B cell (primary cell): ENCODE data around the gene PTPRM. TPM values are rescaled to one million over a fixed set of nuclear protein-coding genes. Genes with fewer than 3 reads are reported as not detected.

Source experiments
- ATAC-seq: fragments of 200-7000 bp; cut with Tn5 transposase; one replicate; pipeline ENCODE4 v1.10.0; 2021; ENCODE audit warnings: low read depth, mild to moderate bottlenecking, moderate number of reproducible peaks, moderate library complexity
- CTCF ChIA-PET: fragments of 350-600 bp; sonication (Branson Sonifier 250); formaldehyde crosslinking; loops from one replicate; lab custom pipeline; 2021; ENCODE audit warnings: antibody characterized with exemption, inconsistent platforms; lab: Charles Lee
- POLR2A ChIA-PET: fragments of 350-600 bp; sonication (Branson Sonifier 250); formaldehyde crosslinking; loops from one replicate; lab custom pipeline; 2021; ENCODE audit warnings: antibody characterized with exemption; lab: Charles Lee
- DNase-seq: peaks from one replicate; pipeline ENCODE4 v3.0.0; 2013
- H2AFZ ChIP-seq: 2 replicates; pipeline ENCODE4 v1.6.1; 2012; ENCODE audit warnings: mild to moderate bottlenecking, low read depth, low read length; ENCODE audit not compliant: insufficient read depth, poor library complexity, severe bottlenecking
- H3K27ac ChIP-seq, 2 donors: 1 replicate in 1 of 2; 2 replicates in 1 of 2; pipeline ENCODE4 v1.5.1; 2012 to 2013; ENCODE audit warnings: low read length in 2 of 2, mild to moderate bottlenecking in 2 of 2, moderate library complexity in 1 of 2
- H3K27me3 ChIP-seq, 4 experiments: fragments of 200-600 bp in 1 of 4; sonication (generic) in 1 of 4; replicated peaks in 1 of 4; 1 replicate in 2 of 4; 2 replicates in 2 of 4; pipeline versions ENCODE4 v1.6.1 to v1.7.0; 2013 to 2016; ENCODE audit warnings: low read length in 3 of 4, mild to moderate bottlenecking in 2 of 4, mixed read lengths in 1 of 4, moderate library complexity in 1 of 4; ENCODE audit not compliant: insufficient read depth in 4 of 4, control insufficient read depth in 3 of 4; ENCODE audit errors: control extremely low read depth in 1 of 4
- H3K36me3 ChIP-seq, 2 experiments: replicated peaks in 1 of 2; 1 replicate in 1 of 2; 2 replicates in 1 of 2; pipeline versions ENCODE4 v1.6.1 to v1.7.1; 2013; ENCODE audit warnings: low read length in 1 of 2; ENCODE audit not compliant: insufficient read depth in 2 of 2, control insufficient read depth in 1 of 2; ENCODE audit errors: control extremely low read depth in 1 of 2, extremely low read depth in 1 of 2
- H3K4me1 ChIP-seq, 2 donors: fragments of 200-600 bp in 1 of 2; sonication (generic) in 1 of 2; 1 replicate in 1 of 2; 2 replicates in 1 of 2; pipeline versions ENCODE4 v1.5.1 to v1.6.1; 2013 to 2017; ENCODE audit warnings: low read length in 2 of 2; ENCODE audit not compliant: control insufficient read depth in 2 of 2, insufficient read depth in 2 of 2
- H3K4me2 ChIP-seq: replicated peaks from 2 replicates; pipeline ENCODE3; 2012; ENCODE audit warnings: mild to moderate bottlenecking, low read depth, low read length; ENCODE audit not compliant: poor library complexity, severe bottlenecking
- H3K4me3 ChIP-seq, 5 experiments: fragments of 200-600 bp in 1 of 5; sonication (generic) in 1 of 5; 1 replicate in 3 of 5; 2 replicates in 2 of 5; pipeline versions ENCODE4 v1.5.1 to v1.7.0; 2011 to 2016; ENCODE audit warnings: low read length in 4 of 5, mild to moderate bottlenecking in 4 of 5, low read depth in 2 of 5, control low read depth in 1 of 5, moderate library complexity in 1 of 5; ENCODE audit not compliant: insufficient read depth in 1 of 5; ENCODE audit errors: control extremely low read depth in 1 of 5, extremely low read depth in 1 of 5
- H3K79me2 ChIP-seq: fragments of 200-600 bp; sonication (generic); one replicate; pipeline ENCODE4 v1.6.0; 2016; ENCODE audit warnings: low read length; ENCODE audit not compliant: control insufficient read depth, insufficient read depth
- H3K9ac ChIP-seq: fragments of 200-600 bp; sonication (generic); 2 replicates; pipeline ENCODE4 v1.6.1; 2017; ENCODE audit warnings: mild to moderate bottlenecking, low read length, moderate library complexity
- H3K9me3 ChIP-seq, 3 donors: one replicate each; pipeline versions ENCODE4 v1.6.1 to v1.7.1; 2013; ENCODE audit warnings: low read length in 2 of 3; ENCODE audit not compliant: control insufficient read depth in 2 of 3, insufficient read depth in 1 of 3; ENCODE audit errors: control extremely low read depth in 1 of 3
- H4K20me1 ChIP-seq: 2 replicates; pipeline ENCODE4 v1.6.0; 2012; ENCODE audit warnings: mild to moderate bottlenecking, low read length; ENCODE audit not compliant: insufficient read depth, control insufficient read depth, poor library complexity, severe bottlenecking
- H3K27ac Mint-ChIP-seq: one replicate; pipeline ENCODE4 v1.8.0; 2021; ENCODE audit warnings: mixed read lengths
- H3K27me3 Mint-ChIP-seq: one replicate; pipeline ENCODE4 v1.8.0; 2021; ENCODE audit warnings: mixed read lengths
- H3K4me1 Mint-ChIP-seq: one replicate; pipeline ENCODE4 v1.8.0; 2021; ENCODE audit warnings: mixed read lengths
- H3K4me3 Mint-ChIP-seq: one replicate; pipeline ENCODE4 v1.8.0; 2021; ENCODE audit warnings: mixed read lengths
- H3K9me3 Mint-ChIP-seq: one replicate; pipeline ENCODE4 v1.8.0; 2022; ENCODE audit warnings: mixed read lengths; ENCODE audit not compliant: insufficient read depth
- EZH2 ChIP-seq: IDR thresholded peaks from 2 replicates; pipeline ENCODE4 v1.6.1; 2012; ENCODE audit warnings: borderline replicate concordance, low read depth, mild to moderate bottlenecking, moderate library complexity, low read length; ENCODE audit not compliant: insufficient read depth, poor library complexity, severe bottlenecking
- WGBS: methylation state at CpG from one replicate; pipeline ENCODE4 v1.1.5; 2013; ENCODE audit warnings: missing lambda C conversion rate; ENCODE audit not compliant: insufficient coverage; 5-methylcytosine and 5-hydroxymethylcytosine counted together
- intact Hi-C: fragments of 100-400 bp; cut with micrococcal nuclease; formaldehyde crosslinking; loops from one replicate; pipeline ENCODE4 v1.10.0; 2022
- polyA plus RNA-seq: library from polyadenylated mRNA; depleted of rRNA; stranded (reverse); fragments of >200 nt; gene quantifications from 2 replicates; pipeline ENCODE4 v1.2.3, GENCODE V29; 2012
- total RNA-seq, 2 donors: library from RNA; stranded (reverse); fragments of 120-200 nt in 1 of 2; gene quantifications; 1 replicate in 1 of 2; 2 replicates in 1 of 2; pipeline versions ENCODE4 v1.2.3 to v1.2.4, GENCODE V29; 2013 to 2022
- TF ChIP-seq, protein P1 (sequence below): fragments of 200-600 bp; IDR thresholded peaks from one replicate; pipeline ENCODE4 v1.8.0; 2022; ENCODE audit warnings: antibody characterized with exemption, mild to moderate bottlenecking

PTPRM gene
- total and polyA plus RNA-seq, 2 donors (not counting 1 experiment from before 2014, with no cell fraction given): 0.20 to 0.89 TPM

DNA sequence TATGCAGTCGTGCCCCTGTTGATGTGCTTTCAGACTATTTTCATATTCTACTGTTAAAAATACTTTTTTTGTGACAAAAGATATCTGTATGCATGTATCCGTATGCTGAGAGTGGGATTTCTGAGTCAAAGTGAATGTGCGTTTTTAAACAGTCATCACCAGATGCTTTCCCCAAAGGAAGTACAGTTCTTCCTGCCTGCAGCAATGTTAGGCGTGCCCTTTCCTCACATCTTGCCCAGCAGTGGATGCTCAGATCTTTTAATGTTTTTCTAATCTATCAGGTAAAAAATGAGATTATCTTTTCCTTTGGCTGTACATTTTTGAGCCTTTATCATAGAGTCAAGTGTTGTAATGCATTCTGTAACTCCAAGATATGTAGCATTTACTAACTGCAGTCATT is 111.7 kb downstream of the PTPRM start:
- DNase-seq: no peak
- Mint-ChIP-seq H3K4me1 (no peaks in the 10 kb centered on the region), H3K9me3 (no peaks in the 10 kb centered on the region), H3K27ac (no peak overlapping the region), H3K27me3 (no peaks in the 10 kb centered on the region), H3K4me3 (no peak overlapping the region)
- no peaks in the 10 kb centered on the region for H3K79me2 ChIP-seq
- intact Hi-C loops: no loop called here
- WGBS: 20% methylated on average over 1 of the region's 4 CpGs
- no peak overlapping the region for H3K9ac ChIP-seq
- no peaks in the 10 kb centered on the region for H4K20me1 ChIP-seq
- H2AFZ ChIP-seq: no peak overlapping the region
- H3K27me3 ChIP-seq: no peaks in the 10 kb centered on the region
- ChIA-PET CTCF (no interaction called here), POLR2A (no interaction called here)
- ATAC-seq: no peak
- no peak overlapping the region for H3K27ac ChIP-seq
- H3K4me2 ChIP-seq: no peak overlapping the region
- no peak for TF ChIP-seq EZH2
- TF ChIP-seq, protein P1, sequence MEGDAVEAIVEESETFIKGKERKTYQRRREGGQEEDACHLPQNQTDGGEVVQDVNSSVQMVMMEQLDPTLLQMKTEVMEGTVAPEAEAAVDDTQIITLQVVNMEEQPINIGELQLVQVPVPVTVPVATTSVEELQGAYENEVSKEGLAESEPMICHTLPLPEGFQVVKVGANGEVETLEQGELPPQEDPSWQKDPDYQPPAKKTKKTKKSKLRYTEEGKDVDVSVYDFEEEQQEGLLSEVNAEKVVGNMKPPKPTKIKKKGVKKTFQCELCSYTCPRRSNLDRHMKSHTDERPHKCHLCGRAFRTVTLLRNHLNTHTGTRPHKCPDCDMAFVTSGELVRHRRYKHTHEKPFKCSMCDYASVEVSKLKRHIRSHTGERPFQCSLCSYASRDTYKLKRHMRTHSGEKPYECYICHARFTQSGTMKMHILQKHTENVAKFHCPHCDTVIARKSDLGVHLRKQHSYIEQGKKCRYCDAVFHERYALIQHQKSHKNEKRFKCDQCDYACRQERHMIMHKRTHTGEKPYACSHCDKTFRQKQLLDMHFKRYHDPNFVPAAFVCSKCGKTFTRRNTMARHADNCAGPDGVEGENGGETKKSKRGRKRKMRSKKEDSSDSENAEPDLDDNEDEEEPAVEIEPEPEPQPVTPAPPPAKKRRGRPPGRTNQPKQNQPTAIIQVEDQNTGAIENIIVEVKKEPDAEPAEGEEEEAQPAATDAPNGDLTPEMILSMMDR: no peak
- no peaks in the 10 kb centered on the region for H3K4me1 ChIP-seq
- H3K9me3 ChIP-seq: no peaks in the 10 kb centered on the region
- H3K4me3 ChIP-seq: no peak overlapping the region
- no peaks in the 10 kb centered on the region for H3K36me3 ChIP-seq

DNA sequence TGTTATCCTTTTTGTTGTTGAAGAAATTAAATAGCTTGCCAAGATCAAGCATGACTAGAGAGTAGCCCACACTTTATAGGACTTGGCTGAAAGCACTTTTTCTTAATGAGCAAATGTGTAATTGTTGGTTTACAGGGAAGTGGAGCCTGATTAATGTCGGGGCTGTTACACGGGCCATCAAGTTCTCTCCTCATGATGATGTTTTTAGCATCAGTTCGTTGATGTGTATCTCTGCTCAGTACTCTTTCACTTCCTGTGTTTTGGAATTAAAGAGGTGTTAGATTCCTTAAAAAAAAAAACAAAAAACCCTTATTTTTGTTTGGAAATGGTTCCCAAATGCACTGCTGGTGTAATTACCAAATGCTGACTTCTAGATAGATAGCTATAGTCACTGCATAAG is 114.2 kb downstream of the PTPRM start:
- H3K4me3 Mint-ChIP-seq: no peak overlapping the region
- H3K4me3 ChIP-seq: no peak overlapping the region
- H3K27me3 Mint-ChIP-seq: no peaks in the 10 kb centered on the region
- no peaks in the 10 kb centered on the region for H3K79me2 ChIP-seq
- no peak overlapping the region for H3K4me2 ChIP-seq
- ATAC-seq (no peak), DNase-seq (no peak)
- no peak overlapping the region for H3K27ac Mint-ChIP-seq
- no peaks in the 10 kb centered on the region for H3K36me3 ChIP-seq
- no peak overlapping the region for H2AFZ ChIP-seq
- POLR2A ChIA-PET: no interaction called here
- no peaks in the 10 kb centered on the region for H3K27me3 ChIP-seq
- intact Hi-C loops: no loop called here
- no peaks in the 10 kb centered on the region for H3K4me1 ChIP-seq
- no peak overlapping the region for H3K27ac ChIP-seq
- WGBS: 57% methylated on average over 2 of the region's 3 CpGs
- H3K4me1 Mint-ChIP-seq: no peaks in the 10 kb centered on the region
- no peaks in the 10 kb centered on the region for H4K20me1 ChIP-seq
- H3K9ac ChIP-seq: no peak overlapping the region
- no peaks in the 10 kb centered on the region for H3K9me3 ChIP-seq
- CTCF ChIA-PET: no interaction called here
- no peaks in the 10 kb centered on the region for H3K9me3 Mint-ChIP-seq
- TF ChIP-seq, protein P1: no peak
- no peak for TF ChIP-seq EZH2
